IMR-90 (cell line): ENCODE data around the gene SLC31A2. TPM values are rescaled to one million over a fixed set of nuclear protein-coding genes. Genes with fewer than 3 reads are reported as not detected.

Experiments used
- ATAC-seq: fragments of 200-7000 bp; cut with Tn5 transposase; 2 replicates; pipeline ENCODE4 v1.9.1; 2020; ENCODE audit warnings: low read depth, mild to moderate bottlenecking, moderate library complexity
- BruUV-seq: library from RNA; stranded (reverse); fragments of 400-500 nt; replicated peaks from 2 replicates; lab custom pipeline; 2021; lab: Mats Ljungman, UMichigan
- CTCF ChIA-PET: fragments of 300-600 bp; formaldehyde crosslinking; extraction: SDS; loops from one replicate; lab custom pipeline; 2021; ENCODE audit warnings: antibody characterized with exemption; lab: Yijun Ruan, JAX
- POLR2A ChIA-PET: fragments of 300-600 bp; sonication (Branson Sonifier 250); formaldehyde crosslinking; loops from one replicate; lab custom pipeline; 2022; ENCODE audit warnings: antibody characterized with exemption; ENCODE audit not compliant: unreplicated experiment; lab: Charles Lee
- DNase-seq: peaks from one replicate; pipeline ENCODE4 v3.0.0; 2013
- H2AFZ ChIP-seq: replicated peaks from 2 replicates; pipeline ENCODE3; 2013; ENCODE audit warnings: low read length, mild to moderate bottlenecking; ENCODE audit not compliant: poor library complexity
- H2AK5ac ChIP-seq: 2 replicates; pipeline ENCODE4 v1.6.1; 2013; ENCODE audit warnings: low read depth, low read length, inconsistent platforms
- H2AK9ac ChIP-seq: replicated peaks from 2 replicates; pipeline ENCODE3; 2013; ENCODE audit warnings: mild to moderate bottlenecking, low read depth, low read length, moderate library complexity; ENCODE audit not compliant: poor library complexity
- H2BK120ac ChIP-seq: 2 replicates; pipeline ENCODE4 v1.6.1; 2013; ENCODE audit warnings: low read depth, low read length, inconsistent platforms
- H2BK15ac ChIP-seq: 3 replicates; pipeline ENCODE4 v1.6.1; 2013; ENCODE audit warnings: low read depth, low read length, inconsistent platforms
- H2BK20ac ChIP-seq: 2 replicates; pipeline ENCODE4 v1.6.1; 2013; ENCODE audit warnings: low read depth, mild to moderate bottlenecking, inconsistent platforms, low read length, moderate library complexity
- H2BK5ac ChIP-seq: 2 replicates; pipeline ENCODE4 v1.6.1; 2013; ENCODE audit warnings: mild to moderate bottlenecking, low read depth, low read length, inconsistent platforms; ENCODE audit not compliant: poor library complexity, severe bottlenecking
- H3K14ac ChIP-seq: replicated peaks from 2 replicates; pipeline ENCODE4 v1.6.1; 2013; ENCODE audit warnings: low read depth, low read length, inconsistent platforms
- H3K18ac ChIP-seq: 2 replicates; pipeline ENCODE4 v1.6.1; 2013; ENCODE audit warnings: low read depth, low read length, control low read depth
- H3K23ac ChIP-seq: 2 replicates; pipeline ENCODE4 v1.6.1; 2013; ENCODE audit warnings: low read depth, low read length, inconsistent platforms
- H3K27ac ChIP-seq: 2 replicates; pipeline ENCODE4 v1.5.1; 2013; ENCODE audit warnings: mild to moderate bottlenecking, control low read depth, low read length; ENCODE audit not compliant: insufficient read depth
- H3K27me3 ChIP-seq: 2 replicates; pipeline ENCODE4 v1.6.1; 2013; ENCODE audit warnings: low read length; ENCODE audit not compliant: control insufficient read depth, insufficient read depth
- H3K36me3 ChIP-seq: 2 replicates; pipeline ENCODE4 v1.6.1; 2013; ENCODE audit warnings: low read length, mixed read lengths; ENCODE audit not compliant: control insufficient read depth, insufficient read depth
- H3K4ac ChIP-seq: 2 replicates; pipeline ENCODE4 v1.6.1; 2013; ENCODE audit warnings: low read depth, low read length, inconsistent platforms
- H3K4me1 ChIP-seq: 2 replicates; pipeline ENCODE4 v1.6.1; 2013; ENCODE audit warnings: low read length, mixed read lengths; ENCODE audit not compliant: control insufficient read depth, insufficient read depth
- H3K4me2 ChIP-seq: 2 replicates; pipeline ENCODE4 v1.6.1; 2013; ENCODE audit warnings: low read depth, mild to moderate bottlenecking, control low read depth, low read length, moderate library complexity
- H3K4me3 ChIP-seq: 2 replicates; pipeline ENCODE4 v1.5.1; 2013; ENCODE audit warnings: low read depth, mild to moderate bottlenecking, control low read depth, low read length, moderate library complexity; ENCODE audit not compliant: insufficient read depth
- H3K56ac ChIP-seq: 2 replicates; pipeline ENCODE4 v1.6.1; 2013; ENCODE audit warnings: low read length, inconsistent platforms; ENCODE audit not compliant: insufficient read depth; ENCODE audit errors: extremely low read depth
- H3K79me1 ChIP-seq, 2 experiments: 2 replicates each; pipeline ENCODE4 v1.6.1; 2013; ENCODE audit warnings: low read length in 2 of 2, inconsistent platforms in 1 of 2, low read depth in 1 of 2
- H3K9ac ChIP-seq: 2 replicates; pipeline ENCODE4 v1.6.1; 2013; ENCODE audit warnings: low read depth, low read length, control low read depth
- H3K9me1 ChIP-seq: 2 replicates; pipeline ENCODE4 v1.6.1; 2013; ENCODE audit warnings: low read length, inconsistent platforms; ENCODE audit not compliant: insufficient read depth
- H3K9me3 ChIP-seq: 2 replicates; pipeline ENCODE4 v1.6.1; 2013; ENCODE audit warnings: low read length; ENCODE audit not compliant: control insufficient read depth, insufficient read depth
- H4K20me1 ChIP-seq: 2 replicates; pipeline ENCODE4 v1.6.1; 2013; ENCODE audit warnings: low read length, inconsistent platforms; ENCODE audit not compliant: insufficient read depth
- H4K5ac ChIP-seq: 2 replicates; pipeline ENCODE4 v1.6.1; 2013; ENCODE audit warnings: mild to moderate bottlenecking, low read depth, low read length, control low read depth
- H4K8ac ChIP-seq, 2 experiments: 2 replicates each; pipeline ENCODE4 v1.6.1; 2013; ENCODE audit warnings: low read depth in 2 of 2, low read length in 2 of 2, control low read depth in 1 of 2, inconsistent platforms in 1 of 2
- H4K91ac ChIP-seq: 2 replicates; pipeline ENCODE4 v1.6.1; 2013; ENCODE audit warnings: low read depth, low read length, inconsistent platforms; ENCODE audit not compliant: insufficient read depth
- BHLHE40 ChIP-seq: fragments of 150-350 bp; IDR thresholded peaks from 2 replicates; pipeline ENCODE4 v1.6.1; 2016; ENCODE audit warnings: mild to moderate bottlenecking, low read depth, low read length
- CEBPB ChIP-seq: IDR thresholded peaks from 2 replicates; pipeline ENCODE4 v1.6.1; 2012; ENCODE audit warnings: low read depth, low read length, improper control_type of control experiment
- MAFK ChIP-seq: IDR thresholded peaks from 2 replicates; pipeline ENCODE4 v1.6.1; 2012; ENCODE audit warnings: low read depth, low read length, improper control_type of control experiment
- MAZ ChIP-seq: IDR thresholded peaks from 2 replicates; pipeline ENCODE4 v1.6.1; 2012; ENCODE audit warnings: low read depth, mild to moderate bottlenecking, low read length, improper control_type of control experiment, moderate library complexity, borderline replicate concordance
- MXI1 ChIP-seq: IDR thresholded peaks from 2 replicates; pipeline ENCODE4 v1.6.1; 2012; ENCODE audit warnings: low read depth, mild to moderate bottlenecking, low read length, moderate library complexity, borderline replicate concordance
- RCOR1 ChIP-seq: IDR thresholded peaks from 2 replicates; pipeline ENCODE4 v1.6.1; 2012; ENCODE audit warnings: mild to moderate bottlenecking, low read length, improper control_type of control experiment; ENCODE audit not compliant: insufficient replicate concordance
- RFX5 ChIP-seq: IDR thresholded peaks from 2 replicates; pipeline ENCODE4 v1.8.0; 2012; ENCODE audit warnings: low read depth, mild to moderate bottlenecking, low read length, moderate library complexity
- WGBS, 2 experiments: methylation state at CpG; one replicate each; pipeline versions ENCODE4 v1.1.5 to v1.1.7; 2013; ENCODE audit warnings: missing lambda C conversion rate in 2 of 2; ENCODE audit not compliant: insufficient read length in 1 of 2; ENCODE audit errors: extremely low coverage in 2 of 2; 5-methylcytosine and 5-hydroxymethylcytosine counted together
- dilution Hi-C: fragments of 300-500 bp; cut with HindIII; formaldehyde crosslinking; loops from one replicate; pipeline ENCODE4 v1.14.3; 2018; ENCODE audit warnings: low sequenced_read_pairs; ENCODE audit not compliant: unreplicated experiment
- in situ Hi-C: fragments of 300-500 bp; cut with MboI; formaldehyde crosslinking; loops from 3 replicates; pipeline ENCODE4 v1.14.3; 2019; ENCODE audit warnings: low sequenced_read_pairs, inconsistent platforms, mixed read lengths
- intact Hi-C: fragments of 100-400 bp; cut with micrococcal nuclease; formaldehyde crosslinking; loops from 2 replicates; pipeline ENCODE4 v1.10.0; 2022
- polyA plus RNA-seq, 3 experiments: library from polyadenylated mRNA; depleted of rRNA; stranded (reverse); fragments of >200 nt; gene quantifications; 2 replicates each; pipeline ENCODE4 v1.2.3, GENCODE V29; 2012; ENCODE audit warnings: low replicate concordance in 1 of 3
- total RNA-seq: library from RNA; depleted of rRNA; stranded (reverse); fragments of >200 nt; gene quantifications from 2 replicates; pipeline ENCODE4 v1.2.3, GENCODE V29; 2012
- TF ChIP-seq, protein P1 (sequence below): conservative IDR thresholded peaks from 2 replicates; pipeline ENCODE4 v1.5.1; 2012; ENCODE audit warnings: mild to moderate bottlenecking, low read depth, low read length, improper control_type of control experiment

The SLC31A2 gene
- total and polyA plus RNA-seq, 2 of the 4 experiments (the other 2 are of a cell fraction): 5.1 to 7.2 TPM

DNA sequence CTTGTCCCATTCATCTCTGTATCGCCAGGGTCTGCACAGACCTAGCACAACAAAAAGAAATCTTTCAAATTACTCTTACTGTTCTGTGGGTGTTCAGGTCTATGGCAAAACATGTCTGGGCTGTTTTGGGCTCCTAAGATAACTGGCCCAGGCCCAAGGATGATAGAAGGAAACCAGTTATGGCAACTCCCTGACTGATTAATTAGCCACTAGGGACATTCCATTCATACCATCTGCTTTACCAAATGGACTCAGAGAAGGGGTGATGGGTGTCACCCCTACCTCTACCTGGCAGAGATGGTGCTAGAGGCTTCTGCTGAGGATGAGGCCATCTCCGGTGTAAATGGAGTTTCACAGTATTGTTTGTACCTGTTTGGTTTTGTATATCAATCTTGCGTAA is 1.9 kb downstream of the SLC31A2 start:
- Histone ChIP-seq H3K56ac (no peak overlapping the region), H3K27ac (no peak overlapping the region), H2BK120ac (no peak overlapping the region), H3K36me3 (no peaks in the 10 kb centered on the region), H2BK20ac (no peak overlapping the region), H3K9ac (no peak overlapping the region), H4K5ac (no peak overlapping the region), H3K4me1 (peaks cover 6% of the 10 kb centered on the region; the same call in 1 of the 2 replicates), H2BK15ac (no peak overlapping the region), H3K79me1 (peaks cover 0 to 19% of the 10 kb centered on the region in 2 experiments; a peak in 2 of 4 replicates), H3K23ac (no peak overlapping the region), H3K27me3 (no peaks in the 10 kb centered on the region; the same call in 1 of the 2 replicates), H3K18ac (no peak overlapping the region), H2AFZ (no peak overlapping the region), H3K9me1 (peaks cover 2% of the 10 kb centered on the region; the same call in 1 of the 2 replicates), H3K14ac (no peak overlapping the region), H2AK5ac (no peak overlapping the region), H2AK9ac (no peak overlapping the region), H2BK5ac (no peak overlapping the region), H3K4ac (no peak overlapping the region), H4K8ac (no peak overlapping the region), H3K9me3 (no peaks in the 10 kb centered on the region), H4K91ac (no peak overlapping the region), H3K4me3 (no peak overlapping the region), H3K4me2 (no peak overlapping the region), H4K20me1 (peaks cover 3% of the 10 kb centered on the region; the same call in 1 of the 2 replicates)
- intact Hi-C loops: no loop called here
- POLR2A ChIA-PET: no interaction called here
- ATAC-seq (no peak), DNase-seq (no peak)
- CTCF ChIA-PET: interaction anchor here (1.1 kb wide), 1 partner anchor 25 kb away, joined by 3 read pairs; no protein-coding TSS in a partner anchor
- TF ChIP-seq CEBPB (no peak), MAZ (no peak), MAFK (no peak), BHLHE40 (no peak), MXI1 (no peak), RCOR1 (no peak), RFX5 (no peak)
- TF ChIP-seq, protein P1, sequence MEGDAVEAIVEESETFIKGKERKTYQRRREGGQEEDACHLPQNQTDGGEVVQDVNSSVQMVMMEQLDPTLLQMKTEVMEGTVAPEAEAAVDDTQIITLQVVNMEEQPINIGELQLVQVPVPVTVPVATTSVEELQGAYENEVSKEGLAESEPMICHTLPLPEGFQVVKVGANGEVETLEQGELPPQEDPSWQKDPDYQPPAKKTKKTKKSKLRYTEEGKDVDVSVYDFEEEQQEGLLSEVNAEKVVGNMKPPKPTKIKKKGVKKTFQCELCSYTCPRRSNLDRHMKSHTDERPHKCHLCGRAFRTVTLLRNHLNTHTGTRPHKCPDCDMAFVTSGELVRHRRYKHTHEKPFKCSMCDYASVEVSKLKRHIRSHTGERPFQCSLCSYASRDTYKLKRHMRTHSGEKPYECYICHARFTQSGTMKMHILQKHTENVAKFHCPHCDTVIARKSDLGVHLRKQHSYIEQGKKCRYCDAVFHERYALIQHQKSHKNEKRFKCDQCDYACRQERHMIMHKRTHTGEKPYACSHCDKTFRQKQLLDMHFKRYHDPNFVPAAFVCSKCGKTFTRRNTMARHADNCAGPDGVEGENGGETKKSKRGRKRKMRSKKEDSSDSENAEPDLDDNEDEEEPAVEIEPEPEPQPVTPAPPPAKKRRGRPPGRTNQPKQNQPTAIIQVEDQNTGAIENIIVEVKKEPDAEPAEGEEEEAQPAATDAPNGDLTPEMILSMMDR: no peak
- in situ Hi-C loops: no loop called here
- dilution Hi-C loops: no loop called here
- BruUV-seq: no TSS peak
- no CpG with 5 or more reads among the region's 3 CpGs for WGBS, 2 experiments
